ENCODE results near the gene FST.

The FST gene

GRCh38 chr5:53480416-53481158, at the start of gene FST:
FST (plus strand) TSS chr5:53480629; CDS start chr5:53480792, 163 bp downstream.
- no peak for DNase-seq (ENCODE audit: low read depth in 2 of 3, low spot score in 1 of 3)

DNA sequence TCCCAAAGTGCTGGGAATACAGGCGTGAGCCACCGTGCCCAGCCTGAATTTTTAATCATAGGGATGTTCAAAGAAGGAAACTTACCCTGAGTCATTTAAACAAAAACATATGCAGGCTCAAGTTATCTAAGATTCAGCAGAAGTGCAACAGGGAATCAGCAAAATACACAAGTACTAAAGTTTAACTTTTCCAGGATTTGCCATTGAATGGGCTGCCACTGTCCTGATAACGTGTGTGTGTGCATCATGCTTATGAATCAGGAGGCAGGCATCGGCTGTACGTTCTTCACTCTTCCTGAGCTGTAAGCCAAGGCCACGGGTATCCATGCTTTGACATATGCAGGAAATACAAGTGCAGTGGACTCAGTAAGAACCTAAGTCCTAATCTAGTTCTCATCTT, 48.8 kb upstream of the FST start:
- no peak for DNase-seq (ENCODE audit: low read depth in 2 of 3, low spot score in 1 of 3)

DNA sequence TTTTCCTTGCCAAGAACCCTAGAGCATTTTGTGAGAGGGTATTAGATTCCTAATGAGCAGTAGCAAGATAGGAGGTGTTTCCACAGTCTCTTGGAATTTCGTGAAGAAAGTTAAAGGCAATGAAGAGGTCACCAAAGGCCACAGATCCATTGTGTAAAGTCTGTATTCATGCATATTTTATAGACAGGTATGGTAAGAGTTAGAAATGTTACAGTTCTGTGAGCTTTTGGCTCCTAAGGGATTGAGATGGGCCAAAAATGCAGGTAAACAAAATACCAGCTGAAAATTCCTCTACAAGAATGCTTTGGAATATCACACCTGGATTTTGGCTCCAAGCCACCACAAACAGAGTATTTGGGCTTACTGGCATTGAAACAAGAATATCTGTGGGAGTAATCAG, 47.4 kb upstream of the FST start:
- DNase-seq (ENCODE audit: low read depth in 2 of 3, low spot score in 1 of 3): no peak

DNA sequence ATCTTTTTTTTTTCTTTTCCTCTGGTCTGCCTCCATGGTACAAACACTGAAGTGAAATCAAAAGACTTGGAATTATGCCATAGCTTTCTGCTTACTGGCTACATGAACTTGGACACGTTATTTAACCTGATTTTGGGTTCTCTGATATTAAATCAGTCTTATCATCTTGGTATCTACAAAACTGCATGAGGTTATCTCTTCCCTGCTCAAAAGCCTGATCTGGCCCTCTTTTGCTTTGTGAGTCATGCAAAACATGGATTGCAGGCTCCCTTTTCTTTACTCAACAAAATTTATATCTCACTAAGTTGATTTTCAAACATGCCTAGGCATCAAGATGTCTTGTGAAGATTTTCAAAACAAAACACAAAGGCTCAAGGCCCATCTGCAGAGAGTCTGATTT, 45.9 kb upstream of the FST start:
- DNase-seq (ENCODE audit: low read depth in 2 of 3, low spot score in 1 of 3): no peak

DNA sequence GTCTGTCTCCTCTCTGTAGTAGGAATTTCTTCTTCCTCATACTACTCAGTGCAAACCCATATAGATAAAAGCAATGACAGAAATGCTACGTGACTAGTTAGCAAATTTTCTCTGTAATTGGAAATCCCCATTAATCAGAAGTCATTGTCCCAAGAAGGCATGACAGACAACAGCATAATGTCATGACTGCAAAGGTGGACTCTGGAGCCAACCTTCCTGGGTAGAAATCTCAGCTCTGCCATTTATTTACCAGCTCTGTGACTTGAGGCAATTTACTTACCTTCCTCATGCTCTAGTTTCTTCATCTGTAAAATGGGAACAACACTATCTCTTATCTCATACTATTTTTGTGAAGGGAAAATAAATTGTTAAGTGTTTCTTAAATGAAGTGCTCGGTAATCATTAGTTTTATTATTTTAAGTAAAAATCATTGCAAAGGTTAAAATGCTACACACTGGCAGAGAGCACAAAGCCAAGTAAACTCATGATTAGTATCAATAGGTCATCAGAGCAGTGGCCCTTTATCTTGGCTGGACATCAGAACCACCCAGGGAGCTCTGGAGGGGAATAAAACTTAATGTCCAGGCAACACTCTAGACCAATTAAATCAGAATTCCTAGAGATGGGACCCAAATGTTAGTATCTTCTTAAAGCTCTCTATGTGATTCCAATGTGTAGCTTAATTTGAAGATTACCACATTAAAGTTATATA, 43.8 kb upstream of the FST start:
- DNase-seq (ENCODE audit: low read depth in 2 of 3, low spot score in 1 of 3): no peak

GRCh38 chr5:53438079-53438478, 42.4 kb upstream of the FST start:
- no peak for DNase-seq (ENCODE audit: low read depth in 2 of 3, low spot score in 1 of 3)

- no peak for DNase-seq (ENCODE audit: low read depth in 2 of 3, low spot score in 1 of 3)
Measured at GRCh38 chr5:53438486-53439472, 41.6 kb upstream of the FST start.

- DNase-seq (ENCODE audit: low read depth in 2 of 3, low spot score in 1 of 3): no peak
Measured at GRCh38 chr5:53442961-53443360, 37.5 kb upstream of the FST start.

DNA sequence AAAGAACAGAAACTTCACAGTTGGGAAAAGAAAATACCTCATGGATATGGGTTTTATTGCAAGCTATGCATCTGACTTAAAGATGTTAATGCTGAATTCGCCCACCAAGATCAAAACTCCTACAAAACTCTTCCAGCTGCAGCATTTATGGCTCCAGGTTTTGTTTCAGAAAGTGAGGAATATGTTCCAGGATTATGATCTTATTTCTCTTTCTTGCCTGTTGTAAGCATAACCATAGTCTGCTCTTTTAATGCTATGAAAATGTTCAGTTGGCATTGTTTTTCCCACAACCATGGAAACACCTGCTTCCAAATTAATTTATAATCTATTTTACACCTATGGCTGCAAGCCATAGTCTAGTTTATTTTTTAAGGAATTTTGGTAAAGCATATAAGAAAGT, 34.9 kb upstream of the FST start:
- DNase-seq (ENCODE audit: low read depth in 2 of 3, low spot score in 1 of 3): no peak

GRCh38 chr5:53446908-53447307, 33.5 kb upstream of the FST start:
- DNase-seq (ENCODE audit: low read depth in 2 of 3, low spot score in 1 of 3): no peak

GRCh38 chr5:53448851-53449250, 31.6 kb upstream of the FST start:
- DNase-seq (ENCODE audit: low read depth in 2 of 3, low spot score in 1 of 3): no peak

DNA sequence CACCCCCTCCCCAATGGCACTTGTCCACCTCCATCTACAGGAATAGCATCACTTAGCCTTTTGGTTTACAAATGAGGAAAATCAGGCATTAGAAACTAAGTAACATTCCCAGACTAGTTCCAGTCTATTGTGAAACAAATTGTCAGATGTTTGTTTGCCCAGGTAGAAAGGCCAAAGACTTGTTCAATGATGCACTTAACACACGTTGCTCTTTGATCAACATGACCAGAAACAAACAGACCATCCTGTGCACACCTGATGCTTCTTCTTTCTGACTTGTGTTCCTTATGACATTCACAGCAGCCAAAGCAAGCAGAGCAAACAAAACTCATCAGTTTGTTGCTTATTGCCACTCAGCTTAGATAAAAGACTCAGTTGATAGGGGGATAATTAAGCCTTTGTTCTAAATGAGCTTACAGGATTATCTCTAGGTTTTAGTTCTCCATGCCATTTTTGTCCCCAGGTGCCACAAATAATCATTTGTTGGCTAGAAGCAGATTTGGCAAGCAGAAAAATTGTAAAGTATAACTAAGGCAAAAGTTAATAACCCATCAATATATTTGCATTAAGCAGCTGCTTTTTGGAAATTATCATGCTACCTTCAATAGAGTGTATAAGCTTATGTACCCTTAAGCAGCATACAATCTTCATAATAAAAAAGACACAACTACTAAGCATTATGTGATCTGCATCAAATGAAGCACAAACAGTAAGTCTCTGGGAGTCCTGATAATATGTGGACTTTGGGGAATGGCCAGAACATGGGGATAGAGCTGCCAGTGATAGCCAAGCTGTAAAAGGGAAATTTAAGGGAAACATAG, 26.3 kb upstream of the FST start:
- no peak for DNase-seq (ENCODE audit: low read depth in 2 of 3, low spot score in 1 of 3)

- no peak for DNase-seq (ENCODE audit: low read depth in 2 of 3, low spot score in 1 of 3)
Measured at GRCh38 chr5:53454719-53455000, 25.8 kb upstream of the FST start.

DNA sequence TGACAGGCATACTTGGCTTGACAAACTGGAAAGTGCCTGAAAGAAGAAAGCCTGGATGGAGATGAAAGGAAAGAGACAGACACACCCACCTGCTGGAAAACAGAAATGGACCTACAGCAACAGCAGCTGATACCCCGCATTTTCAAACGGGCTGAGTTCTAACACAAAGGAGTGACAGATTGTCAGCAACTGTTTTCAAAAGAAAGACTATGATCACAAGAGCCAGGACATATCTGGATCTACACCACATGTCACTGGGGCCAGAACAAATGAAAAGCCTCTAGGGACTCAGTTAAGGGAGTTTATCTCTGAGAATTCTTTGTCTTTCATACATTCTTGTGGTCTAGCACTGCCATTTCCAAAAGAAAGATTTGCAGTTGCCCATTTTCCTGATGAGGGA, 24.1 kb upstream of the FST start:
- DNase-seq (ENCODE audit: low read depth in 2 of 3, low spot score in 1 of 3): no peak

DNA sequence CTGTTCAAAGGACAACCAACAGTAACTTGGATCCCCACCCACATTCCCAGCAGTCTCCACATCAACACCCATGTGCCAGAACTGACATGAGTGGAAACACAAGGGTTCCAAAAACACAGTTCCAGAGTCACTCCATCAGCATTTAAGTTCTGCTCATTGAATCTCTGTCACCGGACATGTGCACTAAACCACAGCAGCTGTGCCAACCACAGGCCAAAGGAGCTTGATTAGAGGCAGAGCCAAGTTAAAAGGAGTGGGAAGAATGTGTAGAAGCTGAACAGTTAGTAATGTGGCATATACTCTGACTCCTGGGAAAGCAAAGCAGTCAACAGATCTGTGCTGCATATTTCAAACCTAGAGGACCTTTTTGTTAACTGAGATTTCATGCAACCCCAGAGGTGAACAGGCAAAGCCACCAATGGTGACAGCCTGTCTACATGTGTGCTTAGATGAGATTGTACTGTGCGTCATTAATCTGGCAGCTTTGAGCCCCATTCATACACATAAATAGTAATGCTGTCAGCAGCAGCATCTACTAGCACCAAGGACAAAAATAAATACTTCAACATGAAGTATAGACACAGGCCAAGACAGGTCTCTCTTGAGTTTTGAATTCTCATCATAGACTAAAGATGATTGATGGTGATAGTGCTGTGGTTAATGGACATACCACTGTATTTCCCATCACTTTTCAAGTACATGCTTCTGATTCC, 16.4 kb upstream of the FST start:
- DNase-seq (ENCODE audit: low read depth in 2 of 3, low spot score in 1 of 3): no peak

DNA sequence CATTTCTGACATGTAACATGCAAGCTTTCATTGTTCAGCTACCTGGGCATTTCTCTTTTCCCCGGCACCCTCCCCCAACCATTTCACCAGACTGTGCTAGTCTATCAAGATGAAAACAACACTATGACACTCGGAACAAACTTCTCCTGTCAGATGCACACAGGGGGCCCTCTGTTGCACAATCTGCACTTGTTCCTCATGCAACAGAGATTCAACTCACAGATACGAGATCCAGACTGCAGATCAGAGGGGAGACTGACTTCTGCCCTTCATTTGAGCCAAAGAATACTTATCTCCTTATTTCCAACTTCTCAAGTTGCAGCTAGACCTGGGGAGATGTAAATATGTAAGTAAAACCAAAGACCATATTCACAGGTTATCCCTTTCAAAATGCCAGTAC, 15.7 kb upstream of the FST start:
- DNase-seq (ENCODE audit: low read depth in 2 of 3, low spot score in 1 of 3): no peak

- no peak for DNase-seq (ENCODE audit: low read depth in 2 of 3, low spot score in 1 of 3)
Measured at GRCh38 chr5:53469946-53470687, 10.3 kb upstream of the FST start.

GRCh38 chr5:53472279-53472678, 8.2 kb upstream of the FST start:
- no peak for DNase-seq (ENCODE audit: low read depth in 2 of 3, low spot score in 1 of 3)

GRCh38 chr5:53472720-53473510, 7.5 kb upstream of the FST start:
- no peak for DNase-seq (ENCODE audit: low read depth in 2 of 3, low spot score in 1 of 3)

Measured in stimulated activated CD4-positive, alpha-beta T cell treated with anti-CD3 and anti-CD28 coated beads, Interleukin-12 subunit alpha, Interleukin-12 subunit beta, amount 100 ng/mL, for 48 hours (primary cell).